Hematopoietic multipotent progenitor cell (in vitro differentiated cells): ENCODE data around the gene TUBA3D. TPM values are rescaled to one million over a fixed set of nuclear protein-coding genes. Genes with fewer than 3 reads are reported as not detected.
"Not testable (repeated sequence)": the region's sequence is repeated elsewhere in the genome, so short reads cannot be mapped to it uniquely, and the experiment has no call there.

ENCODE experiments used
- DNase-seq, 3 donors: peaks; one replicate each; pipeline ENCODE4 v3.0.0-alpha.2; 2011 to 2015; ENCODE audit warnings: low read depth in 2 of 3, low spot score in 2 of 3
- total RNA-seq: library from RNA; depleted of rRNA; stranded (reverse); fragments of >200 nt; gene quantifications from one replicate; pipeline ENCODE4 v1.2.3, GENCODE V29; 2012

Gene TUBA3D
- total RNA-seq: under 0.01 TPM

DNA sequence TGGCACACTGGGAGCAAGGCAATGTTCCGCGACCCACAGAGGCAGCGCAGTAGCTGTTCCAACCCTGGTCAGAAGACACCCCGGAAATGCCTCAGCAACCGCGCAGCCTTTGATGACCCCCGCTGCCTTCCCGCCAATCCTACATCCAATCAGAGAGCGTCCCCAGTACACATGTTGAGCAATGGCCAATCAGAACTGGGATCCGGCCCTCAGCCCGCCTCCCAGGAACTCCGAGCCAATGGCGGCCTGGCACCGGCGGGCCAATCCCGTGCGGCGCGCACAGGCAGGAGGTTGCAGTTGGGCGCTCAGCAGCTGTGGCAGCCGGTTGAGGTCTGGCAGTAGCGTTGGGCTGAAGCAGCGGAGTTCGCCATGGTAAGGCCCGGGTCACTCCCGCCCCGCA, at the start of gene TUBA3D:
TSS of gene TUBA3D (plus strand) at position 289 of the 400 bp plus-strand sequence. CDS start at position 370, 81 bp downstream.
- no peak for DNase-seq

DNA sequence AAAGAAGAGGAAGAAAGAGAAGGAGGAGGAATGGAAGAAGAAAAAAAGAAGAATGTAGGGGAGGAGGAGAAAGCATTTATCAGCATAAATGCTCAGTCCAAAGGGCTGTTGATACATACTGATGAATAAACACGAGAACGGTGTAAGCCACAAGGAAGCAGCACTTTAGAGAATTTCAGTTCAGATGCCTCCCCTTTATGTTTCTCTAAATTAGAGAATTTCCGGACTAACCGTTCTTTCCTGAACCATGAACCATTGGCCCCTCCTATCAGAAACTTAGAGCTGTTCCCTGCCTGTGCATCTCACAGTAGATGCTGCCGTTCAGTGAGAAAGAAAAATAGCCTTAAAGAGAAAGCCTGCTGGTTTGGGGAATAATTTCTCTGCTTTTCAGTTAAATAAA, 49.2 kb upstream of the TUBA3D start:
- peak in 1 of 3 donors; percentile 23 for DNase-seq

DNA sequence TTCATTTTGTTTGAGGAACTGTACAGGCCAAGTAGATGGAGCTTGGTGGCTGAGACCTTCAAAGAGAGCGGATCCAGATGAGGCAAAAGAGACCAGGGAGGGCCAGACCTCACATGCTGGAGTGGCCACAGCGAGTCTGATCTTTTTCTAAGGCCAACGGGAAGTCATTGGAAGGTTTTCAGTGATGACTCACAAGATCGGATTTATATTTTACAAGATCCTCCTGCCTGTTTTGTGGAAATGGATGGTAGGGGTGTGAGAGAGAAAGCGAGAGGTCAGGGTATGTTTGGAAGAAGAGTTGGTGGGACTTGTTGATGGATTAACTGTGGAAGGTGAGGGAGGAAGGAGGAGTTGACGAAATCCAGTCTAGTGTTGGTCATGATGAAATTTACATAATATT, 44.6 kb upstream of the TUBA3D start:
- no peak for DNase-seq

DNA sequence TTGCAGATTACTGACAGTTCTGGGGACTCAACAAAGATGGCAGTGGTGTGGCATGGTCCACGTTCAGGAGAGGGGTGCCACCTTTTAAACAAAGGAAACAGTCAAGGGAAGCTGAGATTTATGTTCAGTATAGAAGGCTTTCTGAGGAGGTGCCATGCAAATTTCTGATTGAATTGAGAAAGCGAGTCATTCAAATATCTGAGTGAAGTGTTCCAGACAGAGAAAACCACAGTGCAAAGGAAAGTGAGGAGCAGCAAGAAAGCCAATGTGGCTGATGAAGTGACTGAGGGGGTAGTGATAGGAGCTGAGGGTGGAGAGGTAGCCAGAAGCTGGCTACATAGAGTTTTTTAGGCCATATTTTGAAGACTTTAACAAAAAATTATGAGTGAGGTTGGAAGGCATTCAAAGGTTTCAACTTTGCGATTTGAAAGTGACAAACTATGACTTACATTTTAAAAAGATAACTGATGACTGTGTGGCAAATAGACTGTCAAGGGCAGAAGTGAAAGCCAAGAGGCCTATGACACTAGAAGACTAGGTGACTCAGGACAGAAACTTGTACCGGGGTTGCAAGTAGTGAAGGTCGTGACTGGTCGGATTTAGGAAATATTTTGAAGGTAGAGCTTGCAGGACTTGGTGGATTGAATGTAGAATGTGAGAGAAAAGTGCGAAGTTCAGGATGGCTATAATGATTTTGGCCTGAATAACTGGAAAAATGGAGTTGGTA, 35.0 kb upstream of the TUBA3D start:
- DNase-seq: not testable (repeated sequence)

DNA sequence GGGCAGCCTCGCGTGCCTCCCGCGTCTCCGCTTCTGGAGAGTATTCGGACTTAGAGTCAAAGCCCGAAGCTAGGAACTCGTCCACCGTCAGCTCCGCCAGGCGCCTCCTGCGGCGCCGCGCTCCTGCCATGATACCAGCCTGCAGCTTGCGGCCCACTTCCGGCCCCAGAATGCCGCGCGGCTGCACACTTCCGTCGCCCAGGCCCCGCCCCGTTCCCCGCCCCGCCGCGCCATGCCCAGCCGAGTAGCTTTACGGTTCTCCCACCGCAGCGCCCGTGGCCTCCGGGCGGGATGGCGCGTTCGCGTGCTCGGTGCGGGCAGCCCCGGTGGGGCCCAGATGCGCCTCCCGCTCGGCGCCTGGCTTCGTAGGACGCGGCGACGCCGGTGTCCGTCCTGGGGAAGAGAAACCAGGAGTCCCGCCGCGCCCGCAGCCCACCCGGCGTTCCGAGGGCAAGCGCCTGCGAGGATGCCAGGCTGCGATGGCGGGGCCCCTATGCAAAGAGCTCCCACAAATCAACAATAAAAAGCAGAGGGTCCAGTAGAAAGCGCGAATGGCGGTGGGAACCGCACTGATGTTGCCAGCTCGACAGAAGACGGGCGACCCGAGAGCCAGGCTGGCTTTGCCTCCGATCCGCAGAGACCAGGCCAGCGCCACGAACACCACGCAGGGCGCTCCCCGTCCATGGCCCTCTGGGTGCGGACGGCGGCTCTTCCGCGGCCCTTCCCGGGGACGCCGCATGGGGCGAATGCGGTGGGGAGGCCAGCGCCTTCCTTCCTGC, 31.0 kb upstream of the TUBA3D start:
- not testable (repeated sequence) for DNase-seq

DNA sequence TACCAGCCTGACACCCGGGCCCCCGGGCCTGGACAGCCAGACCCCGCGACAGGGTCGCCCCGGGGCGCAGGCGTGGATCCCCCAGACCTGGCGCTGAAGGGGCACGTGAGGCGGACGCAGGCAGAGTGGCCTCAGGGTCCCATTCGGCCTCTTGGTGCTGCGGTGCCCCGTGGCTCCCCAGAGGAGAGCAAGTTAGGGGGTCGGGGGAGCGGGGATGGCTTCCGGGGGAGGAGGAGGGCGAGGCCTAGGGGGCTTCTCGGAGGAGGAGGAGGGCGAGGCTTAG, 30.5 kb upstream of the TUBA3D start:
- DNase-seq: not testable (repeated sequence)

DNA sequence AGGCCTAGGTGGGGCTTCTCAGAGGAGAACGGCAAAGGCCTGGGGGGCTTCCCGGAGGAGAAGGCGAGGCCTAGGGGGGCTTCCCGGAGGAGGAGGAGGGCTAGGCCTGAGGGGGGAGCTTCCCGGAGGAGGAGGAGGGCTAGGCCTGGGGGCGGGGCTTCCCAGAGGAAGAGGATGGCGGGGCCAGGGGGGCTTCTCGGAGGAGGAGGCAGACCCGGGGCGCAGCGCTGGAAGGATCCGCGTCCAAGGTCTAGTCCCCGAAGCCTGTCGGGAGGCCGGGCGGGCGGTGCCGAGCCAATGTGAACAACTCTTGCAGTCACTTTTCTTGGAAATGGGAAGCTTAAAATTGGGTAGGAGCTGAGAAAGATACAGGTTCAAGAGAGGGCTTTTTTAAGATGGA, 30.0 kb upstream of the TUBA3D start:
- DNase-seq: no peak

DNA sequence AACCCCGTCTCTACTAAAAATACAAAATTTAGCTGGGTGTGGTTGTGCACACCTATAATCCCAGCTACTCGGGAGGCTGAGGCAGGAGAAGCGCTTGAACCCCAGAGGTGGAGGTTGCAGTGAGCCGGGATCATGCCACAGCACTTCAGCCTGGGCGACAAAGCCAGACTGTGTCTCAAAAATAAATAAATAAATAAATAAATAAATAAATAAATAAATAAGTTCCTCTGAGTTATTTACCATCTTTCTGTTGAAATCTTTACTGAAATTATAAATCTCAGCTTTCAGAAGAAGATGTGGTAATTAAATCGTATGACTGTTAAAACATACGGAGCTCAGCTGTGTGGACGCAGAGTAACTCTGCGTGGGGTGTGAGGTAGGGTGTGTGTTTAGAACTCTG, 27.9 kb upstream of the TUBA3D start:
- DNase-seq: not testable (repeated sequence)

DNA sequence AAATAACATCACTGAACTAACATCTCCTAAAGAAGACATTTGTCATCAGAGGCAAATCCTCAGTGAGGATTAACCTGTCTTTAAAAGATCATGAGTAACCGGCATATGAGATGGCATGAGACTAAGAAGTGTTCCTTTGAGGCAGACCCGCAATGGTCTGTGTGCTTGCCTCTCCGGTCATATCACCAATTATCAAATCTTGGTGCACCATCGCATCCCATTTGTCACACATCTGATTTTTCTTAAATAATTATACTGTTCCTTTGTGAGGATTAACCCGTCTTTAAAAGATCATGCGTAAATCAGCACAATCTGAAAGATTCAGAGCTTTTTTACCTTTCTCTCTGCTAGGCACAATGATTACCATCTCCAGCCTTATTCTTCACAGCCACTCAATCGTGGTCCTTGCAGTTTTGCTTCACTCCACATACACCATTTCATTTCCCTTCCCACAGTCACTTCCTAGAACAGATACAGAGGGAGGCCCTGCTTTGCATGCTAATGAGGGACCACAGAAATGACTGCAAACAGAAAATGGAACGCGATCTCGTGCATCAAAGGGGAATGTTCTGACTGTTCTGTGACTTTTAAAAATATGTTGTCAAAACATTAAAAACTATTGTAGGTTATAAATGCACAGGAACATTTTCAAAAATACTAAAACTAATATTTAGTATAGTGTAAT, 24.5 kb upstream of the TUBA3D start:
- DNase-seq: not testable (repeated sequence)

DNA sequence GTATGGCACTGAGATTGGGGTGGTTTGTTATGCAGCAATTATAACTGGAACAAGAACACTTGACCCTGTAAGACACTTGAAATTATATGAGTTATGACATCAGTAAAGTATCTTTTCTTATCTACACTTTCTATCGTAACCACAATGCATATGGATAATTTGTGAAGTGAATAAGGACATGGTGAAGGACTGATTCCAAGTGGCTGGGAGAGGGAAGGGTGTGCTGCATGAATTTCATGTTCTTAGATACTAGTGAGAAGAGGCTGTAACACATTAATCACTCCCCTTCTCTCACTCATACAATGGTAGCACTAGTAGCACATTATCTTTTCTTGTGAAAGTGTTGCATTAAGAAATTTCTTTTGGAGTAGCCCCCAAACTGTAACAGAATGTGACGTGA, 21.0 kb upstream of the TUBA3D start:
- DNase-seq: not testable (repeated sequence)

DNA sequence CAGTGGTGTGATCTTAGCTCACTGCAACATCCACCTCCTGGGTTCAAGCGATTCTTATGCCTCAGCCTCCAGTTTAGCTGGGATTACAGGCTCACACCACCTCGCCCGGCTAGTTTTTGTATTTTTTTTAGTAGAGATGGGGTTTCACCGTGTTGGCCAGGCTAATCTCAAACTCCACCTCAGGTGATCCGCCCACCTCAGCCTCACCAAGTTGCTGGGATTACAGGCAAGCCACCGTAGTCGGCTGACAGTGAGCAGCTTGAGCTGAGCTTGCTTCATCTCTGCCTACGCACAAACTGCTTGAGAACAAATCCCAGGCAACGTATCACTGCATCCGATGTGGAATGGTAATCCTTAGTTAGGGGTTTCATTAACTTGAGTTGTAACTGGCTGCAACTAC, 8.2 kb upstream of the TUBA3D start:
- DNase-seq: not testable (repeated sequence)

DNA sequence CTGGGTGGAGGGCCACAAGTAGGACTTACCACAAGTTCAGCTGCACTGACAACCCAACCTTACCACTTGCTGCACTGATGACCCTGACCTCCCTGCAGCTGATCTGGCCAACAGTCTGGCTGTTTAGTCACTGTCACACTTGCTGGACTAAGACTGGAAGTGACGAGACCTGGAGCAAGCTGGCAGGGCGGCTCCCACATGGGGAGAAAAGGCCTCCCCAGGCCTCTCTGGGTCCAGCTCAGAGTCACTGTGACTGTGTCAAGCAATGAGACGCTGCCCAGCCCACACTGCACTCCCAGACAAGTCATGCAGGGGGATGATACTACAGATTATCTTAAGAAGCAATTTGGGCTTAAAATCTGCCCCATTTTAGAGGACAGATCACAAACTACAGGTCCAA, 5.0 kb upstream of the TUBA3D start:
- not testable (repeated sequence) for DNase-seq

DNA sequence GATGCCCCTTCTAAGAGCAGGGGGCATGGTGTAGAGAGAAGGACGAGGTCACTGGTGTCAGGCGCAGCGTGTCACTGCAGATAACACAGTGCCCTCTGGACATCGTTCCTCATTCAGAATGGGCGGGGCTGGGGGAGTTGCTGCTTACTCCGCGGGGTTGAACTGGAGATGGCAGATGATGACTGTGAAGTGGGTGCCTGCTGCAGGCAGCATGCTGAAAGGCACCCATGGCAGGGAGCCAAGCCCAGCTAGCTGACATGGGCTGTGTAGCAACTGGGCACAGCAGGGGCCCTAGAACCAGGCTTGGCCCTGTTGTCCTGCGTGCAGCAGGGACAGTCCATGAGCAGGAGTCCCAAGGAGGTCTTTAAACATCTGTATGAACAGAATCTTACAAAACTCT, 4.3 kb upstream of the TUBA3D start:
- DNase-seq: not testable (repeated sequence)

DNA sequence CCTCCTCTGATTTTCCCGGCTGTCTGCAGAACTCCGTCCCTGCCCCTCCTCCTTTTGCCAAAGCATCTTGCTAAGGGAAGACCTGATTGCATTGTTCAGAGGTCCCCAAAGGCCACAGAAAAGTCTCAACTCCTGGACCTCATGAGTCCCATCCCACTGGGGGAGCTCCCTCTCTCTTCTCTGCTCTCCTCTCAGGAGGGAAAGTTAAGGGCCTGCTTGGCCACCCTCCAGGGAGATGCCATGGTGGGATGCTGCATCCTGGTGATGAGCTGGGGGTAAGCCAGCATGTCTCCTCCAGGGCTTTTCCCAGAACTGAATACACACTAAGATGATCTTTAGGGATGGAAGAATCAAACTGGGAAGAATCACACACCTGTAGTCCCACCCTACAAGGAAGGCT, 2.7 kb upstream of the TUBA3D start:
- not testable (repeated sequence) for DNase-seq

DNA sequence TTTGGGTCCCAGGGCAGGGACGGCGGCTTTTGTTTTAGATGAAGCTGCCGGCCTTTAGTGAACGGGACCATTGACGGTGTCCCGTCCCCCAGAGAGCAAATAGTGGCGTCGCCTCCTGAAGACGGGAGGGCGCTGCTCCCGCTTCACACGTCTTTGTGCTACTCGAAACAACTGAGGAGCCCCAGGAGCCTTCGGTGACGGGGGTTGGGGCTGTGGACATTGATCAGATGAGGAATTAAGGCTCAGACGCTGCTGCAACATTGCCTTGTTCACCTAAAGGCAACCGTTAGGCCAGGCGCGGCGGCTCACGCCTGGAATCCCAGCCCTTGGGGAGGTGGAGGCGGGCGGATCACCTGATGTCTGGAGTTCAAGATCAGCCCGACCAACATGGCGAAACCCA, 444 bp downstream of the TUBA3D start:
- DNase-seq: not testable (repeated sequence)

DNA sequence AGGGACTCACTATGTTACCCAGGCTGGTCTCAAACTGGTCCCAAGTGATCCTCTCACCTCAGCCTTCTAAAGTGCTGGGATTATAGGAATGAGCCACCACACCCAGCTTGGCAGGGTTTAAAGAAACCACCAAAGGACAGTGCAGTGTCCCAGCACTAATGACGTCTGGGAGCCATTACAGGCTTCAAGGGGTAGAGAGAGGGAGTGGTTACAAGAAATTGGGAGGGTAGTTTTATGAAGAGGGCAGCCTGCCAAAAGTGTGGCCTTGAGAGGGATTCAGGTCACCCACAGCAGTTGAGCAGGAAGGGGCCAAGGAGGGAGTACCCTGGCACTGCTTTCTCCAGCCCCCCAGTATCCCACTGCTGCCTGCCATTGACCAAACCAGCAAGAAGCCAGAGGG, 1.3 kb downstream of the TUBA3D start:
- DNase-seq: not testable (repeated sequence)

DNA sequence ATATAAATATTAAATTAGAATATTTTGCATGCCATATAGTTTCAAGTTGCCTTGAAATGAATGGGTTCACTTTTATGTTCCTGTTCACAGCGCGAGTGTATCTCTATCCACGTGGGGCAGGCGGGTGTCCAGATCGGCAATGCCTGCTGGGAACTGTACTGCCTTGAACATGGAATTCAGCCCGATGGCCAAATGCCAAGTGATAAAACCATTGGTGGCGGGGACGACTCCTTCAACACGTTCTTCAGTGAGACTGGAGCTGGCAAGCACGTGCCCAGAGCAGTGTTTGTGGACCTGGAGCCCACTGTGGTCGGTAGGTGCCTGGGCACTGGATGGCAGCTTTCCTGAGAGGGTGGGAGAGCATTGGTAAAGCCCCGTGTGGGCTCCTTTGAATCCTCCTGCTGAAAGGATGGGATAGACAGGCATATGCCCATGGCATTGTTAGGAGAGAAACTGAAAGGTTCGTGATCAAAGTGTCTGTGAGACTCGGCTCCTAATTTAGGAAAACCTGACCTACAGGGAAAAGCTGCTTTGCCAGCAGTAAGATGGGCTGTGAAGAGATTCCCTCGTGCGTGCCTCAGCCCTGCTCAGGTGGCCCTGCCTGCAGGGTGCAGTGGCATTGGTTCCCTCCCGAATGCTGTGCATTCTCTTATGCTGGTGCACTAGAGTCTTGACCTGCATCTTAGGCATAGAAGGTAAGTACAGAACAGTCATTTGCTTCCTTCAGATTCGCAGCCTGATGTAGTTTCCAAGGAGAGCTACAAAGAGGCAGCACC, 2.3 kb downstream of the TUBA3D start:
- DNase-seq: not testable (repeated sequence)

DNA sequence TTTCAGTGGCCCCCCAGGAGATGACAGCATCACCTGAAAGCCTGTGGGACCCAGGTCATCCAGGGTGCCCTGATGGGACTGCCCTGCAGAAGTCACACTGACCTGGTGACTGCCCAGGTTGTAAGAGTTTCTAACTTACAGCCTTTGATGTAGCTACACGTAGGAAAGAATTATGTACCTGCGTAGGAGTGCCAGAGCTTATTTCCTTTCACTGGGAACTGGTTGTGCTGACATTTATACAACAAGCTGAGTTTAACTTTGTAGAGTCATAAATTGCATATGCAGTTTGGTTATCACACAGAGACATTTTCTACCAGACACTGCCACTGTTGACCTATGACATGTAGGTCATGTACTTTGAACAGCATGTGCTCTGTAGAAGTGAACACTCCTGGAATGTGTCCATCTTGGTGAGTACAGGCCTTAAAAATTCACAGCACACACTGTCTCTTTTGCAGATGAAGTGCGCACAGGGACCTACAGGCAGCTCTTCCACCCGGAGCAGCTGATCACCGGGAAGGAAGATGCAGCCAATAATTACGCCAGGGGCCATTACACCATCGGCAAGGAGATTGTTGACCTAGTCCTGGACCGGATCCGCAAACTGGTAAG, 3.0 kb downstream of the TUBA3D start:
- DNase-seq: not testable (repeated sequence)

DNA sequence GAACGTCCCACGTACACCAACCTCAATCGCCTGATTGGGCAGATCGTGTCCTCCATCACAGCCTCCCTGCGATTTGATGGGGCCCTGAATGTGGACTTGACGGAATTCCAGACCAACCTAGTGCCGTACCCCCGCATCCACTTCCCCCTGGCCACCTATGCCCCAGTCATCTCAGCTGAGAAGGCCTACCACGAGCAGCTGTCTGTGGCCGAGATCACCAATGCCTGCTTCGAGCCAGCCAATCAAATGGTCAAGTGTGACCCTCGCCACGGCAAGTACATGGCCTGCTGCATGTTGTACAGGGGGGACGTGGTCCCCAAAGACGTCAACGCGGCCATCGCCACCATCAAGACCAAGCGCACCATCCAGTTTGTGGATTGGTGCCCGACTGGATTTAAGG, 4.4 kb downstream of the TUBA3D start:
- DNase-seq: not testable (repeated sequence)

DNA sequence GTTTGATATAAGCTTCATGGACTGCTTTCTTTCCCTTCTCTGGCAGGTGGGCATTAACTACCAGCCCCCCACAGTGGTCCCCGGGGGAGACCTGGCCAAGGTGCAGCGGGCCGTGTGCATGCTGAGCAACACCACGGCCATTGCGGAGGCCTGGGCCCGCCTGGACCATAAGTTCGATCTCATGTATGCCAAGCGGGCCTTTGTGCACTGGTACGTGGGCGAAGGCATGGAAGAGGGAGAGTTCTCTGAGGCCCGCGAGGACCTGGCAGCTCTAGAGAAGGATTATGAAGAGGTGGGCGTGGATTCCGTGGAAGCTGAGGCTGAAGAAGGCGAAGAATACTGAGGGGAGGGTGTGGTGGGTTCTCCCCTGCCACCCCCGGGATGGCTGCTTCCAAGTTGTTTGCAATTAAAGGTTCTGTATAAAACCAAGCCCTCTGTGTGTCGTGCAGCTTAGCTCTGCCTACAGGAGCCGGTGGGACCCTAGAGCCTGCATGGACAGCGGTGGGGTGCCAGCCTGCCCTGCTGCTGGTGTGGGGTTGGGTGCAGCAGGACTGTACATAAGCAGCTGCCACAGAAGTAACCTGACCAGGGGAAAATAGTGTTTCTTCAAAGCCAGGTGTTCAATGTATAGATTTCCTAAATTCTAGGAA, 6.7 kb downstream of the TUBA3D start:
- not testable (repeated sequence) for DNase-seq
